Measurements from ENCODE around the gene UBXN2A.

UBXN2A gene

GRCh38 chr2:23954325-23955014, 14.2 kb downstream of the UBXN2A start:
- no peak overlapping the region for H3K4me3 Mint-ChIP-seq
- no peaks in the 10 kb centered on the region for H3K27me3 Mint-ChIP-seq
- no peaks in the 10 kb centered on the region for H3K9me3 Mint-ChIP-seq
- peaks cover 6% of the 10 kb centered on the region for H3K4me1 Mint-ChIP-seq
- DNase-seq (ENCODE audit: low spot score in 2 of 2), result no peak
- H3K27ac Mint-ChIP-seq, result no peak overlapping the region
- ATAC-seq (ENCODE audit: low read depth), result no peak
- peaks cover 2% of the 10 kb centered on the region for H3K36me3 Mint-ChIP-seq

GRCh38 chr2:23967846-23968245, 27.6 kb downstream of the UBXN2A start:
- Mint-ChIP-seq H3K36me3 (peaks cover 11% of the 10 kb centered on the region), H3K4me1 (peaks cover 3% of the 10 kb centered on the region), H3K27ac (no peak overlapping the region), H3K9me3 (peaks cover 1% of the 10 kb centered on the region), H3K4me3 (no peak overlapping the region), H3K27me3 (no peaks in the 10 kb centered on the region)
- ATAC-seq (ENCODE audit: low read depth) (no peak), DNase-seq (ENCODE audit: low spot score in 2 of 2) (no peak)

DNA sequence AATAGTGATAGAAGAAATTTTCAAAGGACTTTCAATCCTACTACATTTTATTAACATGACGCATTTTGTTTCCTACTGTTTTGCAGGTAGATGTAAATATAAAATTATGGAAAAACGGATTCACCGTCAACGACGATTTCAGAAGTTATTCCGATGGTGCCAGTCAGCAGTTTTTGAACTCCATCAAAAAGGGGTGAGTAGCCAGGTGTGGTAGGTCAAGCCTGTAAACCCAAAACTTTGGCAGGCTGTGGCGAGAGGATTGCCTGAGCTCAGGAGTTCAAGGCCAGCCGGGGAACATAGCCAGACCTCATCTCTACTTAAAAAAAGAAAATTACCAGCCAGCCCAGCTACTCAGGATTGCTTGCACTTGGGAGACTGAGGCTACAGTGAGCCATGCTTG, 36.6 kb downstream of the UBXN2A start:
- DNase-seq (ENCODE audit: low spot score in 2 of 2), result no peak
- Mint-ChIP-seq H3K36me3 (peaks cover 8% of the 10 kb centered on the region), H3K27me3 (no peaks in the 10 kb centered on the region)

DNA sequence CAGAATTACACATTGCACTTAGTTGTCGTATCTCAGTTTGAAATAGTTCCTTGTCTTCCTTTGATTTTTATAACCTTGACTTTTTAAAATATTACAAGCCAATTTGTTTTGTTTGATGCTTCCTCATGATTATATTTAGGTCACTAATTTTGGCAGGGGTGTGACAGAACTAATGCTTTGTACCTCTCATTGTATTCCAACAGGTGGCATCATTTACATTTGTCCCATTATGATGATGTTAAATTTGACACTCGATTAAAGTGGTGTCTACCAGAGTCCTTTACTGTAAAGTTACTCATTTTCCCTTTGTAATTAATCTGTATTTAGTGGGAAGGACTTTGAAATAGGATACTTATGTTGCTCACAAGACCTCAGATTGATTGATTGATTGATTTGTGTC, 48.1 kb downstream of the UBXN2A start:
- H3K36me3 Mint-ChIP-seq, result peaks cover 4% of the 10 kb centered on the region
- ATAC-seq (ENCODE audit: low read depth), result peak; percentile 59
- no peak overlapping the region for H3K4me3 Mint-ChIP-seq
- no peak overlapping the region for H3K27ac Mint-ChIP-seq
- H3K4me1 Mint-ChIP-seq, result no peaks in the 10 kb centered on the region
- DNase-seq (ENCODE audit: low spot score in 2 of 2), result no peak
- no peaks in the 10 kb centered on the region for H3K9me3 Mint-ChIP-seq
- H3K27me3 Mint-ChIP-seq, result no peaks in the 10 kb centered on the region

More for the DNA sequence above, 36.6 kb downstream of the UBXN2A start:
- no peak overlapping the region for H3K4me3 Mint-ChIP-seq
- ATAC-seq (ENCODE audit: low read depth), result no peak
- no peaks in the 10 kb centered on the region for H3K4me1 Mint-ChIP-seq
- no peaks in the 10 kb centered on the region for H3K9me3 Mint-ChIP-seq
- no peak overlapping the region for H3K27ac Mint-ChIP-seq

DNA sequence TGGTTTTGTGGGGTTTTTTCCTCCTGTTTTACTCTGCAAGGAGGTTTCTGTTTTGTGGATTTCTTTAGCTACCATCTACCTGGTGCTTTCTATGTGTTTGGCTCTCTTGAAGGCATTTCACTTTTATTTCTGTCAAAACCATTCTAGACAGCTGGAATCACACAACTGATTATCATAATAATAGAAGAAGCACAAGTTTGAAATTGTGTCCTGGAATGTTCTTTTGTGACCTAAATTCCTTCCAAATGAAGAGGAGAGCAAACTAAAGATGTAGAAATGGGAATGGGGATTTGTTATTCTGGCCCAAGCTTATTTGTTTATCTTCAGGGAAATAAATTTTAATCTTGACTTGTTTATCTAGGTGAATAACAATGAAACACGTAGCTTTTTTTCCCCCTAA, 52.7 kb downstream of the UBXN2A start:
- no peaks in the 10 kb centered on the region for H3K9me3 Mint-ChIP-seq
- DNase-seq (ENCODE audit: low spot score in 2 of 2) (no peak), ATAC-seq (ENCODE audit: low read depth) (no peak)
- no peaks in the 10 kb centered on the region for H3K4me1 Mint-ChIP-seq
- H3K4me3 Mint-ChIP-seq, result no peak overlapping the region
- peaks cover 7% of the 10 kb centered on the region for H3K36me3 Mint-ChIP-seq
- no peaks in the 10 kb centered on the region for H3K27me3 Mint-ChIP-seq
- H3K27ac Mint-ChIP-seq, result no peak overlapping the region

- Mint-ChIP-seq H3K9me3 (no peaks in the 10 kb centered on the region), H3K4me3 (no peak overlapping the region), H3K27ac (no peak overlapping the region), H3K36me3 (peaks cover 11% of the 10 kb centered on the region), H3K27me3 (no peaks in the 10 kb centered on the region), H3K4me1 (no peaks in the 10 kb centered on the region)
- DNase-seq (ENCODE audit: low spot score in 2 of 2) (no peak), ATAC-seq (ENCODE audit: low read depth) (no peak)
Observed at GRCh38 chr2:23993736-23994269, 53.5 kb downstream of the UBXN2A start.

- Mint-ChIP-seq H3K4me1 (no peaks in the 10 kb centered on the region), H3K27me3 (no peaks in the 10 kb centered on the region), H3K36me3 (peaks cover 11% of the 10 kb centered on the region), H3K9me3 (no peaks in the 10 kb centered on the region), H3K27ac (no peak overlapping the region), H3K4me3 (no peak overlapping the region)
- ATAC-seq (ENCODE audit: low read depth) (no peak), DNase-seq (ENCODE audit: low spot score in 2 of 2) (no peak)
Observed at GRCh38 chr2:23994567-23994966, 54.3 kb downstream of the UBXN2A start.

DNA sequence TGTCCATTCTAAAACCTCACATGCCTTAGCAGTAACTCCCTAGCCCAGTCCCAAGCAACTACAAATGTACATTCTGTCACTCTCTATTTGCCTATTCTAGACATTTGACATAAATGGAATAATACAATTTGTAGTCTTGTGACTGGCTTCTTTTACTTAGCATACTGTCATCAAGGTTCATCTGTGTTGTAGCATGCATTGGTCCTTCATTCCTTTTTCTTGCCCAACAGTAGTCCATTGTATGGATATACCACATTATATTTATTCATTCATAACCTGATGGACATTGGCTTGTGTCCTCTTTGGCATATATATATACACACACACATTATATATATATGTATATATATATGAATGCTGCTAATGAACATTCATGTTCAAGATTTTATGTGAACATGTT, 67.4 kb downstream of the UBXN2A start:
- H3K36me3 Mint-ChIP-seq, result no peaks in the 10 kb centered on the region
- no peaks in the 10 kb centered on the region for H3K4me1 Mint-ChIP-seq
- no peaks in the 10 kb centered on the region for H3K9me3 Mint-ChIP-seq
- peaks cover 10% of the 10 kb centered on the region for H3K27me3 Mint-ChIP-seq
- ATAC-seq (ENCODE audit: low read depth) (no peak), DNase-seq (ENCODE audit: low spot score in 2 of 2) (no peak)
- no peak overlapping the region for H3K4me3 Mint-ChIP-seq
- no peak overlapping the region for H3K27ac Mint-ChIP-seq

GRCh38 chr2:24008672-24009366, 68.6 kb downstream of the UBXN2A start:
- no peak overlapping the region for H3K27ac Mint-ChIP-seq
- peaks cover 10% of the 10 kb centered on the region for H3K27me3 Mint-ChIP-seq
- H3K4me1 Mint-ChIP-seq, result no peaks in the 10 kb centered on the region
- H3K4me3 Mint-ChIP-seq, result no peak overlapping the region
- H3K36me3 Mint-ChIP-seq, result no peaks in the 10 kb centered on the region
- no peak for ATAC-seq (ENCODE audit: low read depth)
- no peaks in the 10 kb centered on the region for H3K9me3 Mint-ChIP-seq
- DNase-seq (ENCODE audit: low spot score in 2 of 2), result no peak

- Mint-ChIP-seq H3K36me3 (no peaks in the 10 kb centered on the region), H3K4me3 (no peak overlapping the region), H3K27me3 (peaks cover 10% of the 10 kb centered on the region), H3K9me3 (no peaks in the 10 kb centered on the region), H3K4me1 (no peaks in the 10 kb centered on the region), H3K27ac (no peak overlapping the region)
- ATAC-seq (ENCODE audit: low read depth) (no peak), DNase-seq (ENCODE audit: low spot score in 2 of 2) (no peak)
Observed at GRCh38 chr2:24009367-24009679, 69.1 kb downstream of the UBXN2A start.

DNA sequence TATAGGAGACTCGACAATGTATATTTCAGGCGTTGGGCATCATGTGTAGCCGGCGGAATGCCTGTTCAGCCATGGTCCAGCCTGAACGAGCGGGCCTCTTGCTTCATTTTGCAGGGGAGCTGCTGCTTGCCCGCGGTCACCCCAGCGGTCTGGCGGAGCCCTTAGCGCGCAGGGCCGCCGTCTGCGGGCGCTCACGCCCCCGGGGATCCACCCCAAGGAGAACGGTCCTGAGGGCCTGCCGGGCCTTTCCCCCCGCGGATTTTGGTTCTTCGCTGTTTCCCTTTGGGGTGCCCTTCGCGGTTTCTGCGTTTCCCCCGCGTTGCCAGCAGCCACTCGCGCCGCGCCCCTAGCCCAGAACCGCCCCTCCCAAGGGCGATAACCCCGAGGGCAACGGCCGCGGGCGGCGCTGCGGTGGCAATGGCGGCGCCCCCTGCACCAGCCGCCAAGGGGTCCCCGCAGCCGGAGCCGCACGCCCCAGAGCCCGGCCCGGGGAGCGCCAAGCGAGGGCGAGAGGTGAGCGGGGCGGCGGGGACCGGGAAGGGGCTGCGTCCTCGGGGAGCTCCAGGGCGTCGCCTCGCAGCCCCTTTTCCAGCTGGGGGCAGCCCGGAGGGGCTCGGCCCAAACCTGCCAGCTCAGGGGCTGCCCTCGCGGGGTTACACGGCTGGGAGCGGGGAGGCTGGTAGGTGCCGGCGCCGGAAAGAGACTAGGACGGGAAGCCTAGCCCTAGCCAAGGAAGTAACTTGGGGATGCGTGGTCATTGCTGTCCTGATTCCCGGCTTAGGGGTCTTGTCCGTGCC, 69.6 kb downstream of the UBXN2A start, which contains the start of gene MFSD2B:
Gene MFSD2B (plus strand): TSS at position 406 of the 797 bp plus-strand sequence. CDS start 12 bp downstream, at position 418.
- Mint-ChIP-seq H3K27me3 (peaks cover 10% of the 10 kb centered on the region), H3K9me3 (no peaks in the 10 kb centered on the region), H3K4me3 (peak within 1 kb of the TSS; percentile 17), H3K36me3 (no peaks in the 10 kb centered on the region), H3K27ac (no peak within 1 kb of the TSS), H3K4me1 (no peaks in the 10 kb centered on the region)
- peak; percentile 19 for ATAC-seq (ENCODE audit: low read depth)
- DNase-seq (ENCODE audit: low spot score in 2 of 2), result no peak

GRCh38 chr2:24010477-24011249, 70.4 kb downstream of the UBXN2A start:
- Mint-ChIP-seq H3K4me1 (no peaks in the 10 kb centered on the region), H3K36me3 (no peaks in the 10 kb centered on the region), H3K27ac (no peak overlapping the region), H3K4me3 (no peak overlapping the region), H3K27me3 (peaks cover 10% of the 10 kb centered on the region), H3K9me3 (no peaks in the 10 kb centered on the region)
- DNase-seq (ENCODE audit: low spot score in 2 of 2) (no peak), ATAC-seq (ENCODE audit: low read depth) (no peak)

DNA sequence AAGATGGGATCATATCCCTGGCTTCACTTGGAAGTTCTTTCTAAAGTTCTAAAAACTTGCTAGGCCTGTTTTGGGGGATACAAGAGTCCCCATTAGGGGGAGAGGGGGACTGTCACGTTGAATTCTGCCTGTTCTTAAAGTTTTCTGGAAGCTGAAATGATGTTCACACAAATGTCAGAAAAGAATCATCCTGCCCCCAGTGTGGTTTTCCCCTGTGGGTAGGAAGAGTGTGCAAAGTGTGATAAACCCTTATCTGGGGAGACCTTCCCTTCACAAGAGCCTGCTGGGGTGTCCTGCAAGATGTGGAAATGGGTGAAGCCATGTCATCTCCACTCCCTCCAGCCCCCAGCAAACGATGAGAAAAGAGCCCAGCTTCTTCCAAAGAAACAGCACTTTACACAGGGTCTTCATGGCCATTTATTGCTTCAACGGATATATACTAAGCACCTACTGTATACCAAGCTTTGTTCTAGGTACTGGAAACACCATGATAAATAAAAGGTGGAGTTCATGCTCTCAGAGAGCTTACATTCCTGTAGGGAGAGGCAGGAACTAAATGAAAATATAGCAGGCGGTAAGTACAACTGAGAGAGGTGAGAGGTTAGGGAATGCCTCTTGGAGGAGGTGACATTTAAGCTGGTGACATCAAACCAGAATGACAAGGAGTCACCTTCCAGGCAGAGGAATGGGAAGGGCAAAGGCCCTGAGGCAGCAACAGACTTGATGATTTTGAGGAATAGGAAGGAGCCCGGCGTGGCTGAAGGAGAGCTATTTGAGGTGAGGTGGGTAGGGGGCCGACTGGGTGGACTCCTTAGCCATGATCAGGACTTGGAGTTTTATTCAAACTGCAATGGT, 71.2 kb downstream of the UBXN2A start:
- Mint-ChIP-seq H3K4me1 (no peaks in the 10 kb centered on the region), H3K4me3 (no peak overlapping the region), H3K36me3 (no peaks in the 10 kb centered on the region), H3K27me3 (peaks cover 10% of the 10 kb centered on the region), H3K9me3 (no peaks in the 10 kb centered on the region), H3K27ac (no peak overlapping the region)
- DNase-seq (ENCODE audit: low spot score in 2 of 2) (no peak), ATAC-seq (ENCODE audit: low read depth) (no peak)
